UCSD-AML1 (cell line): ENCODE measurements around the gene IHH.

Experiments
- DNase-seq: peaks from one replicate; lab custom pipeline; 2025; ENCODE audit not compliant: unreplicated experiment; lab: John Stamatoyannopoulos, UW

IHH gene

GRCh38 chr2:219060821-219061791 is at the start of gene IHH:
Gene IHH, minus strand, starts transcription at chr2:219060921. Its CDS starts 454 bp downstream, at chr2:219060467.
- DNase-seq = no peak

DNA sequence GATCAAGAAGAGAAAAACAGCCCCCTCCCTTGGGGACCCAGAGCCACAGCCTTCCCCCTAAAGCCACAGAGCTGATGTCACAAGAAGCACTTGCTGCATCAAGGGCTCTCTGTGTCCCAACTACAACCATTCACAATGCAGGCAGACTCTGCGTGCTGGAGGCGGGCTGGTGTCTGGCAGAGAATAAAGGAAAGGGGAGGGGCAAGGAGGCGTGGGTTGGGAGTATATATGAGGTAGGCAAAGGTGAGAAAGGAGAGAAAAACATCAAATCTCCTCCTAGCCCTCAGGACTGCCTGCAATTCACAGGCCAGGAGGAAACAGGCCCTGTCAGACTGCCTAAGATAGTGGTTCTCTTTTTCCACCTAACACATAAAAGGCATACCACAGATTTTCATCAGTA is 48.8 kb upstream of the IHH start:
- peak; percentile 35 for DNase-seq

GRCh38 chr2:219107758-219108157 is 47.0 kb upstream of the IHH start:
- DNase-seq = no peak

GRCh38 chr2:219106251-219106650 is 45.5 kb upstream of the IHH start:
- no peak for DNase-seq

DNA sequence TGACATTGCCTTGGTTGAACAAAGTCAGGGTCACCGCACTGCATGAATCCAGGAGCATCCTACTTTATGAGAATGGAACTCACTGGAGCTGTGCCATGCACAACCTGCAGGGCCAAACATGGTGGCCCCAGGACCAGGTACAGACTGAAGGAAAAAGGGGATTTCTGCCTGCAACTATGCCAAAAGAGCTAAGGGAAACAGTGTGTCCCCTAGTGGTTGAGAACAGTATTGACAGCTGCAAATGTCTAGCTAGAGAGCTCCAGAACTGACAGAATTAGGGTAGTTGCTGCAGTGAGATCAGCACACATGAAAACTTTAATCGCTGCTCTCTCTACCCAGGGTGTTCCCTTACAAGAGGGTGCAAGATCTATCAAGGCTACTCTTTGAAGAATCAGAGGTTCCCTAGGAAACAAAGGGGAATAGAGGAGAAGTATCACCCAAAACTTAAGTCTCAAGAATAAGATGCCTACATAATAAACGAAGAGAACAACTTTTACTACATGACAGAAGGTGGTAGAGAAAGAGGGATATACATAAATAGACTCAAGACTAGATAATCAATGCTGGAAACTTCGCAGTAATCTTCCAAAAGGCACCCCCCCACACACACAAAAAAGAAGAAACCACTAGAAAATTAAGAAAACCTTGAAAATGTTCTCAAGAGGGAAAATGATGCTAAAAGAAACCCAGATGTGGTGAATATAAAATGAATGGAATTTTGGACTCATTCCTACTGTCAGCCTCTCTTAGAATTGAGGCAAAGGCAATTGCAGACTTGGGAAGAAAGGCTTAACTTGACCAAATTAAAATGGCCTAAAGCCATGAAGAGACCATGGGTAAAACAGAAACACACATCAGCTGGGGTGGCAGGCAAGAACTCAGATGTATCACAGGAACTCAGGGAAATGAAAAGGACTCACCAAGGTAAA is 43.6 kb upstream of the IHH start:
- no peak for DNase-seq

DNA sequence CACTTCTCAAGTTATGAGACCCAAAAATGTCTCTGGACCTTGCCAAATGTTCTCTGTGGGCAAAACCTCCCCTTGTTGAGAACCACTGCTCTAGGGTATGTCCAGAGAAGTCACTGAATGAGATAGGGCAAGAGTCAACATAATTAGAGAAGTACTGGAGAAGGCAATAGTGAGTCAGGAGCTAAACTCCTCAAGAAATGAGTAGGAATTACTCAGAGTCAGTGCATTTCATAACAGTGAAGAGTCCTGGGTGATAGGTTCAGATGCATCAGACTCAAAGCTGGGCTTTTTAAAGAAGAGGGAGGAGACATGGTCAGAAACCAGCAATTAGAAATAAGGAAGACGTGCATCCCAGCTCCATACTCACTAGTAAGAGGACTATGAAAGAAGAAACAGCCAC is 38.6 kb upstream of the IHH start:
- DNase-seq = no peak

DNA sequence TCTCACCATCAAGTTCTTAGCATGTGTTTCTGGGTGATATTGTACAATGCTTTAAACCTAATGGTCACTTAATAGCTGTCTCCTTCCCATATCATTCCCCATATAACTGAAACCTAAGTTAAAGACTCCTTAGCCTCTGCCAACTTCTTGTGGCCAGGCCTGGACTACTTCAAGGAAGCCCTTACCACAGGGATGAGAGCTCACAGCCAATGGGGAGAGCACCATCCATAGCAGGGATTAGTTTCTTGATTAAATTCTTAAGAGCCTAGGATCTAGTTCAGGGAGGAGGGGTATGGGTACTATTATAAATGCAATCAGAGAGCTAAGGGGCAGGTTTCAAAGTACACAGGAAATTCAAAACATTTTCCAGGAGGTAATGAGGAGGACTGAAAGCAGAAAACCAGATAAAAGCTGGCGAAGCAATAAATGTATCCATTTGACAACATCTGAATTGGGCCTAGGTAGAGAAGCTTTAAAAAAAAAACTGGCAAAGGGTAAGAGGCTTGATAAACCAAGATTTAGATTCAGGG is 34.8 kb upstream of the IHH start:
- DNase-seq = no peak

DNA sequence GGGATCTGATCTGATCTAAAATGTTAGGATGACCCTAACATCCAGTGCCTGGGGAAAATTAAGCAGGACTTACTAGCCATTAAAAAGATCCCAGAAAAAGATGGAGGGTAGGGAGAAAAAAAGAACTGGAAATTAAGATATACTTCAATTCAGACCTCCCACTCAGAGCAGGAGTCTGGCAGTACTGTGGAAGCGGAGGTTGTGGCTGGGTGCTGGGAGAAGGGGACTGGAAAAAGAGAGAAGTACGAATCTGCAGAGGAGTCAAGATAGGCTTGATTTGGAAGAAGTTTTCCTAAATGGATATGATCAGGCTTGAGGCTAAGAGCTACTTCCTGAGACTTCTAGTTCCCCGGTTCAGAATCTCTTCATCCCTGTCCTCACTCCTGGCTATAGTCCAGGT is 33.5 kb upstream of the IHH start:
- DNase-seq = no peak

GRCh38 chr2:219090436-219091299 is 29.9 kb upstream of the IHH start:
- no peak for DNase-seq

GRCh38 chr2:219089330-219089729 is 28.6 kb upstream of the IHH start:
- no peak for DNase-seq

GRCh38 chr2:219087848-219088247 is 27.1 kb upstream of the IHH start:
- DNase-seq = no peak

GRCh38 chr2:219087361-219087760 is 26.6 kb upstream of the IHH start:
- DNase-seq = no peak

DNA sequence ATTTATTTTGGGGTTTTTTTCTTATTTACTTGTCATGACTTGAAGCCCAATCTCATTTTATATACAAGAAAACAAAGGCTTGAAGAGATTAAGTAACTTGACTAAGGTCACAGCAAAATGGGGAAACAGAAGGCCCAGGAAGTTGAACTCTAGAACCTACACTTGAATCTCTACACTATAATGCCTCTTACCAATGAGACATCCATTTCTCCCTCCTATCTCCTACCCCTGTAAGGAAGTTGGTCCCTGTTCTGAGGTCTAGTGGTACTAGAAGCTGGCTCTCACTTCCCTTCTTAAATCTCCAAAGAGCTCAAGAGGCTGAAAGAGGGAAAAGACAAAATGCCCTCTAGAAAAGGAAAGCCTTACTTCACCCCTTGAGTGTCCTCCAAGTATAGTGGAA is 25.5 kb upstream of the IHH start:
- no peak for DNase-seq

DNA sequence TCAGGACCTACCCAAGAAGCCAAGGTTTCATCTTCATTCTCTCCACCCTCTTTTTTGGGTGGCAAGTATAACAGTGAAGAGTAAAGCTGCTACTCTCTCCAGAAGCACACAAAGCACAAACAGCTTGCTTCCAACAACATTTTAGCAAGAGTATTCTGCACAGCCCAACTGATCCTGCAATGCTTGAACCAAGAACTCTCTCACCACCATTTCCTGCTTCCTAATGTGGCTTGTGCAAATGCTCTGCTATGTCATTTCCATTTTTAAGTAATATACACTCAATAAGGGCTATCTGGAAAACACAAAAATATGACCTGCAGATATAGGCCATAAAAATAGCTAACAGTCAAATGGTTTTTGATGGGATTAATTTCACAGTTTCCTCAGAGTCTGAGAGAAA is 24.1 kb upstream of the IHH start:
- no peak for DNase-seq

- no peak for DNase-seq
These were observed 21.7 kb upstream of the IHH start for GRCh38 chr2:219082332-219082958.

DNA sequence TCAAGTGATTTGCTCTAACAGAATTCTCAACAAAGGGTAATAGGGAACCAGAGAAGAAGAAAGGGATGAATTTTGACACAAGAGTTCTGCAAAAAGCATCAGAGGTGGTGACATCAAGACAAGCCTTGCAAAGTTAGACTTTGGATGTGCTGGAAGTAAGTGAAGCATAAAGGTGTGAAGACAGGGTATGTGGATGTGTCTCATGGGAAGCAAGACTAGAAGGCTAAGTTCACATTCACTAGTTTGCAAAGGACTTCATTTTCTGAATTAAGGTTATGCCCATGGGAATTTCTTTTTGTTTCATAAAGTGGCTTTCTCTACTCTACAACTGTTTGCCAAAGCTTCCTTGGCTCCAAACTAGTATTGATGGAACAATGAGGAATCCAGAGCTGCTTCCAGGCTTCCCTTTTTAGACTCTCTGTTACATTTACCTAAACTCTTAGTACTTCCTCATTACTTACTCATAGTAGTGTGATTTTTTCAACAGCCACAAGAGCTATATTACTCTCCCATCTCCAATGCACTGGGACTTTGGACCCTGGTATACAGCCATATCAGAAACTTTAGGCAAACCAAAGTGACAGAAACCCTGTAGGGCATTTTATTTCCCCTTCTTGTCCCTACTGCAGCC is 21.1 kb upstream of the IHH start:
- no peak for DNase-seq

- no peak for DNase-seq
These were observed 20.4 kb upstream of the IHH start for GRCh38 chr2:219081096-219081495.

DNA sequence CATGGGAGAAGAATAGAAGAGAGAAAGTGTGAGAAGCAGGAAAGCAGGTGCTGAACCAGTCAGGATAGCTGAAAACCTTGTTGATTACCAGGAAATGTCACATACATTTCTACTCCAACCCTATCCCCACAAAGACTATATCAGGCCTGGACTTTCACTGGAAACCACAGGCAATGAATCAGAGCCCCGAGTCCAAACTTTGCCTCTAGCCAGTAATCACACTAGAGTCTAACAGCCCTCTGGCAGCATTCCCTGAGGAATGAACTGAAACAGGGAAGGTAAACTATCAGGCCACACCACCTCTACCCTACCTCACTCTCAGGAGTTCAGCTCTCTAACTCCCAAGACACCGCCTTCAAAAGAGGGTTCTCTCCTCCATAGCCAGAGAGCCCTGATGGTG is 18.7 kb upstream of the IHH start:
- DNase-seq = no peak

- DNase-seq = no peak
These were observed 18.2 kb upstream of the IHH start for GRCh38 chr2:219078951-219079350.

DNA sequence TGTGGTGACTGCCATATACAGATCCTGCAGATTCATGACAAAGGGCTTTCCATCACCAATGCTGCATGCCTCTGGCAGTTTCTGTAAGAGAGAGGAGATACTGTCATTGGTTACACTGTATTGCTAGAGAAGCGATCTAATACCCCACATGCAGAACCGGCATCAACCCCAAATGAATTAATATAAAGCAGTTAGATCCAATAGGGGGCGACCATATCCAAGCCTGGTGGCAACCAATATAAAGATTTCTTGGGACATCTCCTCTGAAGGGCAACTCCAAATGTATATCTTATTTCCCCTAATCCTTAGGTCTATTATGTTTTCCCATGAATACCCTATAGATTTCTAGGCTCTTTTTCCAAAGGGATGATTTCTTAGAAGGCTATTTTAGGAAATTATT is 17.4 kb upstream of the IHH start:
- no peak for DNase-seq
